C4-2B (cell line): Measurements from ENCODE around the gene TMEM87B.

Experiments used
- CTCF ChIP-seq: fragments of 450-650 bp; conservative IDR thresholded peaks from 2 replicates; pipeline ENCODE4 v1.5.1; 2017; ENCODE audit warnings: mild to moderate bottlenecking
- ZFX ChIP-seq: fragments of 450-650 bp; IDR thresholded peaks from 2 replicates; pipeline ENCODE4 v1.6.1; 2017

DNA sequence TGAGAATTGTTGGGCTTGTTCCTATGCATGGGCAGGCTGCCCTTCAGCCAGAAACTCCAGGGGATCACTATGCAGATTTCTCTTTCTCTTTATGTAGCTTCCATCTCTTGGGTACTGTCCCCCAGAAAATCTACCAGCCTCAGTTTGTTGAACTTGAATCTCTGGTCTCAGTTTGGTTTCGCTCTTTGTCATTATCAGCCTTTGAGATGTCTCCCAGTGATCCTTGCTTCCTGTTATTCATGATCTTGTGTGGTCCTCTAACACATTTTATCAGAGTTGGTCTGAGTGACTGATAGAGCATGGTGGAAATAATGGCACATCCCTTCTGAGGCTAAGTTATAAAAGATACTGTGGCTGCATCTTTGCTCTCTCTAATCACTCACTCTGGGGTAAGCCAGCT, 7.8 kb downstream of the TMEM87B start:
- no peak for TF ChIP-seq CTCF
- TF ChIP-seq ZFX: no peak
